HEK293 (cell line): Measurements from ENCODE around the gene KLRD1.

ENCODE experiments used
- CTCF ChIA-PET: fragments of 350-600 bp; formaldehyde crosslinking; extraction: SDS; loops from one replicate; lab custom pipeline; 2021; ENCODE audit warnings: antibody characterized with exemption; lab: Yijun Ruan, JAX
- POLR2A ChIA-PET: fragments of 300-600 bp; formaldehyde crosslinking; extraction: SDS; loops from one replicate; lab custom pipeline; 2020; ENCODE audit warnings: antibody characterized with exemption, inconsistent platforms; lab: Yijun Ruan, JAX
- H3K27ac ChIP-seq: fragments of 200-500 bp; sonication (Bioruptor generic); 2 replicates; pipeline ENCODE4 v1.5.1; 2014; ENCODE audit warnings: low read depth, low read length, control low read depth, inconsistent platforms; ENCODE audit errors: extremely low read depth
- H3K36me3 ChIP-seq, 2 experiments: fragments of 200-500 bp in 1 of 2; sonication (Bioruptor generic) in 1 of 2; 1 replicate in 1 of 2; 2 replicates in 1 of 2; pipeline ENCODE4 v1.5.1; 2014 to 2017; ENCODE audit warnings: inconsistent platforms in 2 of 2, low read length in 2 of 2; ENCODE audit not compliant: control insufficient read depth in 2 of 2, insufficient read depth in 1 of 2
- H3K4me1 ChIP-seq: fragments of 200-500 bp; sonication (Bioruptor generic); 2 replicates; pipeline ENCODE4 v1.5.1; 2014; ENCODE audit warnings: mild to moderate bottlenecking, low read length, inconsistent platforms; ENCODE audit not compliant: control insufficient read depth, insufficient read depth
- H3K4me3 ChIP-seq: 2 replicates; pipeline ENCODE4 v1.5.1; 2011; ENCODE audit warnings: low read depth, mild to moderate bottlenecking, control low read depth, low read length, moderate library complexity
- H3K9me3 ChIP-seq: fragments of 200-500 bp; sonication (Bioruptor generic); 2 replicates; pipeline ENCODE4 v1.5.1; 2014; ENCODE audit warnings: low read depth, low read length, inconsistent platforms; ENCODE audit not compliant: control insufficient read depth, insufficient read depth
- BCL11B ChIP-seq: fragments of 450-650 bp; formaldehyde crosslinking; IDR thresholded peaks from 2 replicates; pipeline ENCODE4 v1.5.1; 2016; ENCODE audit warnings: low read depth, missing biosample characterization, missing genetic modification characterization
- GLIS2 ChIP-seq: fragments of 450-650 bp; formaldehyde crosslinking; IDR thresholded peaks from 2 replicates; pipeline ENCODE4 v1.5.1; 2016; ENCODE audit warnings: missing biosample characterization, missing genetic modification characterization
- HOXC10 ChIP-seq: sonication (generic); formaldehyde crosslinking; IDR thresholded peaks from 2 replicates; pipeline ENCODE4 v1.8.1; 2023; ENCODE audit warnings: mild to moderate bottlenecking, missing genetic modification reagents
- HOXD13 ChIP-seq: sonication (generic); formaldehyde crosslinking; IDR thresholded peaks from 2 replicates; pipeline ENCODE4 v1.8.0; 2022; ENCODE audit warnings: missing genetic modification reagents, borderline replicate concordance
- PRDM4 ChIP-seq: fragments of 450-650 bp; formaldehyde crosslinking; IDR thresholded peaks from 2 replicates; pipeline ENCODE4 v1.5.1; 2017; ENCODE audit warnings: missing biosample characterization, missing genetic modification characterization
- SALL2 ChIP-seq: fragments of 450-650 bp; formaldehyde crosslinking; IDR thresholded peaks from 2 replicates; pipeline ENCODE4 v1.5.0; 2017; ENCODE audit warnings: missing biosample characterization, mild to moderate bottlenecking, missing genetic modification characterization, borderline replicate concordance
- SCRT1 ChIP-seq: fragments of 450-650 bp; formaldehyde crosslinking; IDR thresholded peaks from 2 replicates; pipeline ENCODE4 v1.5.1; 2016; ENCODE audit warnings: missing biosample characterization, missing genetic modification characterization, borderline replicate concordance
- SCRT2 ChIP-seq: fragments of 450-650 bp; formaldehyde crosslinking; IDR thresholded peaks from 2 replicates; pipeline ENCODE4 v1.5.1; 2016; ENCODE audit warnings: missing biosample characterization, missing genetic modification characterization
- SETDB1 ChIP-seq: IDR thresholded peaks from one replicate; pipeline ENCODE4 v1.6.1; 2017; ENCODE audit warnings: mild to moderate bottlenecking, low read length, moderate library complexity, mixed read lengths; ENCODE audit not compliant: insufficient read length
- YY1 ChIP-seq: fragments of 450-650 bp; formaldehyde crosslinking; IDR thresholded peaks from 2 replicates; pipeline ENCODE4 v1.5.1; 2018; ENCODE audit warnings: missing biosample characterization, missing genetic modification characterization
- ZBTB7A ChIP-seq: fragments of 450-650 bp; formaldehyde crosslinking; IDR thresholded peaks from 2 replicates; pipeline ENCODE4 v1.5.1; 2016; ENCODE audit warnings: low read depth, missing biosample characterization, missing genetic modification characterization
- ZNF112 ChIP-seq: fragments of 450-650 bp; formaldehyde crosslinking; IDR thresholded peaks from 2 replicates; pipeline ENCODE4 v1.5.0; 2017; ENCODE audit warnings: missing biosample characterization, missing genetic modification characterization
- ZNF133 ChIP-seq: fragments of 450-650 bp; formaldehyde crosslinking; IDR thresholded peaks from 2 replicates; pipeline ENCODE4 v1.5.1; 2016; ENCODE audit warnings: missing biosample characterization, missing genetic modification characterization
- ZNF175 ChIP-seq: fragments of 450-650 bp; formaldehyde crosslinking; IDR thresholded peaks from 2 replicates; pipeline ENCODE4 v1.5.1; 2016; ENCODE audit warnings: missing biosample characterization, missing genetic modification characterization
- ZNF223 ChIP-seq: fragments of 450-650 bp; formaldehyde crosslinking; IDR thresholded peaks from 2 replicates; pipeline ENCODE4 v1.5.1; 2016; ENCODE audit warnings: missing biosample characterization, missing genetic modification characterization
- ZNF24 ChIP-seq: fragments of 450-650 bp; formaldehyde crosslinking; IDR thresholded peaks from 2 replicates; pipeline ENCODE4 v1.5.1; 2016; ENCODE audit warnings: missing biosample characterization, missing genetic modification characterization
- ZNF248 ChIP-seq: fragments of 450-650 bp; formaldehyde crosslinking; IDR thresholded peaks from 2 replicates; pipeline ENCODE4 v1.5.1; 2017; ENCODE audit warnings: missing biosample characterization, missing genetic modification characterization
- ZNF274 ChIP-seq, 2 experiments: fragments of 200-500 bp in 1 of 2; fragments of 450-650 bp in 1 of 2; sonication (Bioruptor generic) in 1 of 2; formaldehyde crosslinking in 1 of 2; IDR thresholded peaks; 2 replicates each; pipeline versions ENCODE4 v1.5.1 to v1.6.1; 2014 to 2016; ENCODE audit warnings: borderline replicate concordance in 1 of 2, inconsistent platforms in 1 of 2, low read length in 1 of 2, missing biosample characterization in 1 of 2, missing genetic modification characterization in 1 of 2
- ZNF362 ChIP-seq: fragments of 450-650 bp; formaldehyde crosslinking; IDR thresholded peaks from 2 replicates; pipeline ENCODE4 v1.5.1; 2016; ENCODE audit warnings: missing biosample characterization, missing genetic modification characterization
- ZNF394 ChIP-seq: fragments of 450-650 bp; formaldehyde crosslinking; IDR thresholded peaks from 2 replicates; pipeline ENCODE4 v1.5.1; 2016; ENCODE audit warnings: missing biosample characterization, missing genetic modification characterization, mild to moderate bottlenecking, moderate library complexity, borderline replicate concordance
- ZNF433 ChIP-seq: fragments of 450-650 bp; formaldehyde crosslinking; IDR thresholded peaks from 2 replicates; pipeline ENCODE4 v1.5.1; 2016; ENCODE audit warnings: missing biosample characterization, missing genetic modification characterization, low read depth
- ZNF510 ChIP-seq: fragments of 450-650 bp; formaldehyde crosslinking; IDR thresholded peaks from 2 replicates; pipeline ENCODE4 v1.5.1; 2018; ENCODE audit warnings: mild to moderate bottlenecking, missing genetic modification characterization, missing biosample characterization; ENCODE audit not compliant: insufficient replicate concordance
- ZNF596 ChIP-seq: fragments of 450-650 bp; IDR thresholded peaks from 2 replicates; pipeline ENCODE4 v1.5.0; 2018; ENCODE audit warnings: missing biosample characterization, mild to moderate bottlenecking, missing genetic modification characterization, moderate library complexity
- ZNF623 ChIP-seq: fragments of 450-650 bp; formaldehyde crosslinking; IDR thresholded peaks from 2 replicates; pipeline ENCODE4 v1.5.1; 2016; ENCODE audit warnings: missing biosample characterization, missing genetic modification characterization
- ZNF654 ChIP-seq: fragments of 450-650 bp; formaldehyde crosslinking; IDR thresholded peaks from 2 replicates; pipeline ENCODE4 v1.5.1; 2016; ENCODE audit warnings: low read depth, missing biosample characterization, missing genetic modification characterization
- ZSCAN5A ChIP-seq: fragments of 450-650 bp; formaldehyde crosslinking; IDR thresholded peaks from 2 replicates; pipeline ENCODE4 v1.5.1; 2016; ENCODE audit warnings: missing biosample characterization, missing genetic modification characterization
- TF ChIP-seq, protein P1 (sequence below): fragments of 450-650 bp; formaldehyde crosslinking; IDR thresholded peaks from 2 replicates; pipeline ENCODE4 v1.5.1; 2016; ENCODE audit warnings: missing biosample characterization, missing genetic modification characterization

KLRD1 gene

DNA sequence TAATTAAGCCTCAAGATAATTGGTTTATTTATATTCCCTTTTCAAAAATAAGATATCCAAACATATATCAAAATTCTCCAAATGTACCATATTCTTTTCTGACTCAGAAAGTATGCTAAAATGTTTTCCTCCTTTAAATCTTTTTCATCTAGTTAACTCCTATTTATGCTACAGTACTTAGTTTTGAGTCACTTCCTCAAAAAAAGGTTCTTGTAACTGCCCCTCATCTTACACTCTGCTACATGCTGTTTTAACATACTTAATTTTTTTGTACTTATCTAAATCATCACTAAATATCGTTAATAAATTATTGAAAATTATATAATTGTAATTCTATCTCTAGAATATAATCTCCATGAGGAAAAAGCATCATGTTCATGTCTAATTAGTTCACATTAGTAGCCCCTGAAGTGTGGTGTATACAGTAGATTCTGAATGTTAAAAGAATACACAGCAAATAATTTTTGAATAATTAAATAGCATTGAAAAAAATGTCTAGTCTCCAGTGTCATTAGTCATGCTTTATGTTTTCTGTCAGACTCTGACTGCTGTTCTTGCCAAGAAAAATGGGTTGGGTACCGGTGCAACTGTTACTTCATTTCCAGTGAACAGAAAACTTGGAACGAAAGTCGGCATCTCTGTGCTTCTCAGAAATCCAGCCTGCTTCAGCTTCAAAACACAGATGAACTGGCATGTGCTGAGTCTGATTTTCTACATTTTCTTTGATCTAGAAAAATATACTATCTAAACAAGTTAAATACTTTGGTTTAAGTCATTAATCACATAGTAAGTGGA is 3.5 kb downstream of the KLRD1 start:
- CTCF ChIA-PET = interaction anchor here (0.7 kb wide), 1 partner anchor 17 kb away, joined by 4 read pairs; no protein-coding TSS in a partner anchor
- POLR2A ChIA-PET = no interaction called here
- Histone ChIP-seq H3K9me3 (no peaks in the 10 kb centered on the region), H3K4me1 (no peaks in the 10 kb centered on the region), H3K27ac (no peak overlapping the region), H3K4me3 (no peak overlapping the region)
- no peak for TF ChIP-seq ZNF248
- TF ChIP-seq BCL11B (tag by site-specific recombination) = no peak
- TF ChIP-seq, protein P1, sequence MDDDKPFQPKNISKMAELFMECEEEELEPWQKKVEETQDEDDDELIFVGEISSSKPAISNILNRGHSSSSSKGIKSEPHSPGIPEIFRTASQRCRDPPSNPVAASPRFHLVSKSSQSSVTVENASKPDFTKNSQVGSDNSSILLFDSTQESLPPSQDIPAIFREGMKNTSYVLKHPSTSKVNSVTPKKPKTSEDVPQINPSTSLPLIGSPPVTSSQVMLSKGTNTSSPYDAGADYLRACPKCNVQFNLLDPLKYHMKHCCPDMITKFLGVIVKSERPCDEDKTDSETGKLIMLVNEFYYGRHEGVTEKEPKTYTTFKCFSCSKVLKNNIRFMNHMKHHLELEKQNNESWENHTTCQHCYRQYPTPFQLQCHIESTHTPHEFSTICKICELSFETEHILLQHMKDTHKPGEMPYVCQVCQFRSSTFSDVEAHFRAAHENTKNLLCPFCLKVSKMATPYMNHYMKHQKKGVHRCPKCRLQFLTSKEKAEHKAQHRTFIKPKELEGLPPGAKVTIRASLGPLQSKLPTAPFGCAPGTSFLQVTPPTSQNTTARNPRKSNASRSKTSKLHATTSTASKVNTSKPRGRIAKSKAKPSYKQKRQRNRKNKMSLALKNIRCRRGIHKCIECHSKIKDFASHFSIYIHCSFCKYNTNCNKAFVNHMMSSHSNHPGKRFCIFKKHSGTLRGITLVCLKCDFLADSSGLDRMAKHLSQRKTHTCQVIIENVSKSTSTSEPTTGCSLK = no peak
- no peak for TF ChIP-seq HOXC10 (CRISPR knock-in tag)
- no peak for TF ChIP-seq PRDM4 (tag by site-specific recombination)
- no peak for TF ChIP-seq ZNF175 (tag by site-specific recombination)
- no peak for TF ChIP-seq ZNF24 (tag by site-specific recombination)
- TF ChIP-seq ZNF510 (tag by site-specific recombination) = no peak
- no peak for TF ChIP-seq ZNF394
- TF ChIP-seq SCRT1 = no peak
- no peak for TF ChIP-seq ZNF654 (tag by site-specific recombination)
- no peak for TF ChIP-seq SALL2 (tag by site-specific recombination)
- no peak for TF ChIP-seq YY1
- no peak for TF ChIP-seq HOXD13
- no peak for TF ChIP-seq ZNF596
- TF ChIP-seq ZNF623 (tag by site-specific recombination) = no peak
- no peak for TF ChIP-seq ZNF133 (tag by site-specific recombination)
- TF ChIP-seq, all 188 proteins: peak for 0
- no peaks in the 10 kb centered on the region for H3K36me3 ChIP-seq

DNA sequence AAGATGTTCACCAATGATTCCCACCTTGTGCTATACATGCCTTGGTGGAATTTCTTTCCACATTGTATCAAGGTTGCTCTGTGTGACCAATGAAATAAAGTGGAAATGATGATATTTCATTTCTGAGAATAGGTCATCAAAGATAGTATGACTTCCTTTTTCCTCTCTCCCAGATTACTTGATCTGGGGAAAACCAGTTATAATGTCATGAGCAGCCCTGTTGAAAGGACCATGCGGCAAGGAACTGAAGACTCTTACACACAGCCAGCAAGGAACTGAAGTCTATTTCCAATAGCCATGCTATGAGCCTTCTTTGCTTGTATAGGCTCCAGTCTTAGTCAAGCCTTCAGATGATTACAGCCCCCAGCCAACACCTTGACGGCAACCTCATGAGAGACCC is 11.7 kb downstream of the KLRD1 start:
- CTCF ChIA-PET = no interaction called here

DNA sequence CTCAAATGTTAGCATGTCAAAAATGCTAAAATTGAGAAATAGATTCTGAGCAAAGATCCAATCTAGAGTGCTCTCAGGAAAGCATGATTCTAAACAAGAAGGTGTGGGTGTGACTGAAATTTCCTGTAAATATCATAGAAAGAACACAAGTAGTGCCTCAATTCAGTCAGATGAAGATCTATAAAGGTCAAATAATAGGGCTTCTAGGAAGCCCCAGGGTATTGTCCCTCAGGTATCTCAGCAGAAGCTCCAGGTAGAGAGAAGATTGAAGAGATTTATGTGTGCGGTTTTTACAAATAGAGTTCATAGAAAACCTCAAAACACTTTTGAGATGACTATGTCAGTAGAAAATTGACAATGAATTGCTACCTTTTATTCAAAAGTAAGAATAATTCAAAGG is 13.0 kb downstream of the KLRD1 start:
- Histone ChIP-seq H3K4me3 (no peak overlapping the region), H3K9me3 (no peaks in the 10 kb centered on the region), H3K4me1 (no peaks in the 10 kb centered on the region), H3K36me3 (no peaks in the 10 kb centered on the region), H3K27ac (no peak overlapping the region)
- ChIA-PET CTCF (interaction anchor here (1.3 kb wide), 1 partner anchor 10 kb away, joined by 4 read pairs; no protein-coding TSS in a partner anchor), POLR2A (no interaction called here)
- TF ChIP-seq ZBTB7A (tag by site-specific recombination) = no peak
- no peak for TF ChIP-seq ZNF112 (tag by site-specific recombination)
- TF ChIP-seq ZNF274 (IDR thresholded peaks at IDR 0.05; ENCODE audit: low read length) = no peak
- no peak for TF ChIP-seq ZNF274 (tag by site-specific recombination; IDR thresholded peaks at IDR 0.05; ENCODE audit: borderline replicate concordance)
- TF ChIP-seq ZSCAN5A (tag by site-specific recombination) = no peak
- no peak for TF ChIP-seq SETDB1
- no peak for TF ChIP-seq SCRT2
- no peak for TF ChIP-seq ZNF223 (tag by site-specific recombination)
- no peak for TF ChIP-seq ZNF362 (tag by site-specific recombination)

More for the DNA sequence above, 11.7 kb downstream of the KLRD1 start:
- Histone ChIP-seq H3K4me3 (no peak overlapping the region), H3K4me1 (no peaks in the 10 kb centered on the region), H3K9me3 (no peaks in the 10 kb centered on the region), H3K27ac (no peak overlapping the region), H3K36me3 (no peaks in the 10 kb centered on the region)
- POLR2A ChIA-PET = no interaction called here
- TF ChIP-seq GLIS2 (tag by site-specific recombination) (no peak), ZNF433 (tag by site-specific recombination) (no peak)
